Astrocyte of the spinal cord (primary cell): Measurements from ENCODE around the gene TNS2.
"Not testable (repeated sequence)": the region's sequence is repeated elsewhere in the genome, so short reads cannot be mapped to it uniquely, and the experiment has no call there.

Experiments
- DNase-seq: peaks from one replicate; pipeline ENCODE4 v3.0.0; 2011; ENCODE audit warnings: low read depth, low spot score
- H3K4me3 ChIP-seq: 2 replicates; pipeline ENCODE4 v1.5.1; 2011; ENCODE audit warnings: low read depth, mild to moderate bottlenecking, low read length, moderate library complexity
- CTCF ChIP-seq: IDR thresholded peaks from 2 replicates; pipeline ENCODE4 v1.5.1; 2012; ENCODE audit warnings: low read depth, mild to moderate bottlenecking, low read length, inconsistent platforms
- in situ Hi-C: cut with HindIII; loops from 2 replicates; pipeline ENCODE4 v1.10.0; 2017; ENCODE audit warnings: low sequenced_read_pairs

TNS2 gene

GRCh38 chr12:53025250-53025649 lies 24.6 kb upstream of the TNS2 start:
- TF ChIP-seq CTCF, result no peak
- no peak overlapping the region for H3K4me3 ChIP-seq
- DNase-seq, result no peak
- in situ Hi-C loops, result no loop called here

GRCh38 chr12:53027014-53027413 lies 22.9 kb upstream of the TNS2 start:
- H3K4me3 ChIP-seq, in situ Hi-C loops, DNase-seq: not testable (repeated sequence)

GRCh38 chr12:53031616-53032015 lies 18.2 kb upstream of the TNS2 start:
- no peak overlapping the region for H3K4me3 ChIP-seq
- TF ChIP-seq CTCF, result no peak
- in situ Hi-C loops, result no loop called here
- DNase-seq, result no peak

GRCh38 chr12:53033832-53034231 lies 16.0 kb upstream of the TNS2 start:
- H3K4me3 ChIP-seq, in situ Hi-C loops, DNase-seq: not testable (repeated sequence)

- in situ Hi-C loops, result no loop called here
- DNase-seq, result no peak
- no peak for TF ChIP-seq CTCF
Observed at GRCh38 chr12:53034459-53034858, 15.4 kb upstream of the TNS2 start.

GRCh38 chr12:53036802-53037201 lies 13.1 kb upstream of the TNS2 start:
- in situ Hi-C loops, result no loop called here
- no peak overlapping the region for H3K4me3 ChIP-seq
- no peak for TF ChIP-seq CTCF
- no peak for DNase-seq

More at GRCh38 chr12:53034459-53034858, 15.4 kb upstream of the TNS2 start:
- no peak overlapping the region for H3K4me3 ChIP-seq

- no peak for DNase-seq
- no peak for TF ChIP-seq CTCF
- in situ Hi-C loops, result no loop called here
- no peak overlapping the region for H3K4me3 ChIP-seq
Observed at GRCh38 chr12:53039851-53040250, 10.0 kb upstream of the TNS2 start.

- in situ Hi-C loops, result no loop called here
- no peak overlapping the region for H3K4me3 ChIP-seq
- no peak for TF ChIP-seq CTCF
- no peak for DNase-seq
Observed at GRCh38 chr12:53042607-53043454, 7.0 kb upstream of the TNS2 start.
